ENCODE measurements around the gene AKR1E2.

AKR1E2 gene

DNA sequence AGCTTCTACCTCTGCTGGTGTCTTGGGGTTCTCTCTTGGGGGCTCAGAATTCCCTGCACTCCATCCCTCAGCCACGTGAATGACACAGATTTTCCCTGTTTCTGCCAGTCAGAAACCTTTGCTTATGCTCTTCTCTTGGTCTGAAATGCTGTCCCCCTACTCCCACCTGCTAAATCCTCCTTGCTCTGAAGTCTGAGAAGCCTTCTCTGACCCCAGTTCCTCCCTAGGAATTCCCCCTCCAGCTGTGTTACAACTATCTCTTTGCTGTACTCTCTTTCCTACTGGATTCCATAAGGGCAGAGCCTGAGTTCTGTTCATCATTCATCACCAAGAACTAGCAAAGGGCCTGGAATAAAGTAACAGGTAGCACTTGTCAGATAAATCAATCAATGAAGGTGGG, 33.6 kb upstream of the AKR1E2 start:
- no peak overlapping the region for H3K27ac ChIP-seq (ENCODE audit: low read depth, low read length)
- no peaks in the 10 kb centered on the region for H3K9me3 ChIP-seq (ENCODE audit: control insufficient read depth, insufficient read depth, low read length)
- no peak overlapping the region for H3K9ac ChIP-seq (ENCODE audit: low read depth, low read length)
- H3K27me3 ChIP-seq (ENCODE audit: control insufficient read depth, insufficient read depth, low read length), result no peaks in the 10 kb centered on the region
- no peaks in the 10 kb centered on the region for H3K4me1 ChIP-seq (ENCODE audit: control insufficient read depth, insufficient read depth, low read length)
- H3K4me3 ChIP-seq (ENCODE audit: low read depth, low read length), result no peak overlapping the region
- H3K36me3 ChIP-seq (ENCODE audit: control insufficient read depth, insufficient read depth, low read length), result no peaks in the 10 kb centered on the region

DNA sequence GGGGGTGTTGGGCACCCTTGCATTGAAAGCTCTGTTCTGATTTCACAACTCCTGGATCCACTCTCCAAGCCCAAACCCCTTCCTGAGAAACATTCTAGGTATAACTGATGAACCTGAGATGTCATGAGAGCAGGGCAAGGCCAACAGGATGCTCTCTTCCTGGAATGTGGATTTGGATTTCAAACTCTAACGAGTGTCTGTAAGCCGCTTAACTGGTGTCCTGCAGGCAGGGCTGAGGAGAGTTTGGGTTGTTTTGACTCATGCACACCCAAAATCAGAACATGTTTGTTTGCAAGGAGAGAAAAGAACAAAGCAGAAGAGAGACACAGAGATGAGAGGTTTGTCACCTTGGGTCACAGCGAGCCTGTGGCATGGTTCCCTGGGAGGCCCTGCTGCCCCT, 24.6 kb upstream of the AKR1E2 start:
- Histone ChIP-seq H3K9me3 (ENCODE audit: control insufficient read depth, insufficient read depth, low read length) (no peaks in the 10 kb centered on the region), H3K4me1 (ENCODE audit: control insufficient read depth, insufficient read depth, low read length) (no peaks in the 10 kb centered on the region), H3K4me3 (ENCODE audit: low read depth, low read length) (no peak overlapping the region), H3K36me3 (ENCODE audit: control insufficient read depth, insufficient read depth, low read length) (no peaks in the 10 kb centered on the region), H3K27ac (ENCODE audit: low read depth, low read length) (no peak overlapping the region), H3K27me3 (ENCODE audit: control insufficient read depth, insufficient read depth, low read length) (no peaks in the 10 kb centered on the region), H3K9ac (ENCODE audit: low read depth, low read length) (no peak overlapping the region)

DNA sequence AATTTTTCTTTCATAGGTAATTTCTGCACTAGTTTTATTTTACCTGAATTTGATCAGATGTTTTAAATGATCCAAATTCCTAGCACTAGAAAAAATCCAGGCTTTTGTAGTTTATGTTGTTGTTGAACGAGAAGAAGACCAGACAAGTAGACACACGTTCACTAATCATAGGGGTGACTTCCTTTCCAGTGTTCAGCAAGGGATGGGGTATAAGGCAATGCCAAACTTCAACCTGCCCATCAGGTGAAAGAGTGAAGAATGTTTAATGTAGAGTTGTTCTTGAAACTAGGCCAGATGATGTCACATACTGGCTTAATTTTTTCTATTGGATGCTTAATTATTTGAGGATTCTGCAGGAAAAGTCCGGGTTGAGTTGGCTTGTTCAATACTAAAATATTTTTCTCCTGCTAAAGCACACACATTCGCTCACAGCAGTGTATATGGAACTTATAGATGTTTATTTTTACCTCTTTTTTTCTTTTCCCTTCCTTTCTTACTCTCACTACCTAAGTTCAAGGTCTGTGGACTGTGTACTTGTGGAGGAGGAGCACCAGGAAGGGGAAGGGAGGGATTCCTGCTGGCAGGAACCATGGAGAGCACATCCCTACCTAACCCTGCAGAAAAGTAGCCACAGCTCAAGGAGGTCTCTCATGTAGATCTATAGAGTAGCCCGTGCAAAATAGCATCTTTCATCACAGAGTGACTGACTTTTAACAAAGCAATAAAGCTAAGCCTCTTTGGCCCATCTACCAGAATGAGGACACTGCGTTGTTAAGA, 23.1 kb upstream of the AKR1E2 start:
- Histone ChIP-seq H3K4me1 (ENCODE audit: control insufficient read depth, insufficient read depth, low read length) (no peaks in the 10 kb centered on the region), H3K27me3 (ENCODE audit: control insufficient read depth, insufficient read depth, low read length) (no peaks in the 10 kb centered on the region), H3K4me3 (ENCODE audit: low read depth, low read length) (no peak overlapping the region), H3K36me3 (ENCODE audit: control insufficient read depth, insufficient read depth, low read length) (no peaks in the 10 kb centered on the region), H3K9ac (ENCODE audit: low read depth, low read length) (no peak overlapping the region), H3K27ac (ENCODE audit: low read depth, low read length) (no peak overlapping the region), H3K9me3 (ENCODE audit: control insufficient read depth, insufficient read depth, low read length) (no peaks in the 10 kb centered on the region)

DNA sequence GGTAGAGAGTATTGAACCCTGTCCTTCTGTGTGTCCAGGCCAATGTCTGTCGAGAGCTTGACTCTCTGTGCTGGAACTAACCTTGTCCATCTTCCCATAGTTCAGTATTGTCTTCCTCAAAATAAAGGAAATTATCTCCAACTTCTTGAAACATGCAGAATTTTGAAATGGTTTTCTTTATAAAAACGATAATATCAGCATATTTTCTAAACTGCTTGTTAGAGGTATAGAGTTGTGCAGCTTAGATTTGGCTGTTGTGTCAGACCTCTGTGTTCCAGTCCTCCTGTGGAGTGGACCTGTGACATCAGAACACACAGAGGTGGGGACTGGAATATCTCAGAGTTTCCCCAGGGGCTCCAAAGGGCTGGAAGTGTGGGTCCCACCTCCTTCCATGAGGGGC, 22.2 kb upstream of the AKR1E2 start:
- no peak overlapping the region for H3K27ac ChIP-seq (ENCODE audit: low read depth, low read length)
- H3K27me3 ChIP-seq (ENCODE audit: control insufficient read depth, insufficient read depth, low read length), result no peaks in the 10 kb centered on the region
- H3K36me3 ChIP-seq (ENCODE audit: control insufficient read depth, insufficient read depth, low read length), result no peaks in the 10 kb centered on the region
- H3K4me1 ChIP-seq (ENCODE audit: control insufficient read depth, insufficient read depth, low read length), result no peaks in the 10 kb centered on the region; the same call in 1 of the 2 replicates
- H3K9me3 ChIP-seq (ENCODE audit: control insufficient read depth, insufficient read depth, low read length), result no peaks in the 10 kb centered on the region
- no peak overlapping the region for H3K9ac ChIP-seq (ENCODE audit: low read depth, low read length)
- no peak overlapping the region for H3K4me3 ChIP-seq (ENCODE audit: low read depth, low read length)

DNA sequence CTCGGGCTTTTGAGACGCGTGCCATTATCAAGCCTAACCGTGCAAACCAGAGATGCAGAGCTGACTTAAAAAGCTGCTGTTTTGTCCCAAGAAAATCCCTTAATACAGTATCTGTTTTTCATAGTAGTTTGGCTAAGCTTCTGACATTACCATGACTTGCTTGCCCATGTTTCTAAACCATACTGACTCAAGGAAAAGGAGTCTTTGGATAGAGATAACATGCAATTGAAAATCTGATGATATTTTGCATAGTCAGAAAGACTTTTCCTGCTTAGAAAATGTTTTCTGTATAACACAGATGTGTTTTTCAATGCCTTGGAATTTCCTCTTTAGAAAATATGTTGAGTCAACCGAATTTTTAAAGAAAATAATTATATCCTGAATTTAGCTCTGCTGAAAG, 21.5 kb upstream of the AKR1E2 start:
- no peaks in the 10 kb centered on the region for H3K9me3 ChIP-seq (ENCODE audit: control insufficient read depth, insufficient read depth, low read length)
- H3K4me3 ChIP-seq (ENCODE audit: low read depth, low read length), result no peak overlapping the region
- H3K27me3 ChIP-seq (ENCODE audit: control insufficient read depth, insufficient read depth, low read length), result no peaks in the 10 kb centered on the region
- H3K4me1 ChIP-seq (ENCODE audit: control insufficient read depth, insufficient read depth, low read length), result no peaks in the 10 kb centered on the region; the same call in 1 of the 2 replicates
- no peak overlapping the region for H3K27ac ChIP-seq (ENCODE audit: low read depth, low read length)
- H3K9ac ChIP-seq (ENCODE audit: low read depth, low read length), result no peak overlapping the region
- no peaks in the 10 kb centered on the region for H3K36me3 ChIP-seq (ENCODE audit: control insufficient read depth, insufficient read depth, low read length)

DNA sequence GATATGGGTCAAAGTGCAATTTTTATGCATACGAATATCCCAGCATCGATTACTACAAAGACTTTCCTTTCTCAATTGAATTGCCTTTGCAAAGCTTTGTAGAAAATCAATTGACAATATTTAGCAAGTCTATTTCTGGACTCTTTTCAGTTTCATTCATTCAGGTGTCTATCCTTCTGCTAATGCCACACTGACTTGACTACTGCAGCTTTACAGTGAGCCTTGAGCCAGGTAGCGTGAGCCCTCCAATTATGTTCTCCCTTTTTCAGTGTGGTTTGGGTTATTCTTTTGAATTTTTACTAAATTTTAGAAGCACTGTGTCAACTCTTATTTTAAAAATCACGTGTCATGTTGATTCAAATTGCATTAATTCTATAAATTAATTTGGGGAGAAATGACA, 19.5 kb upstream of the AKR1E2 start:
- Histone ChIP-seq H3K4me3 (ENCODE audit: low read depth, low read length) (no peak overlapping the region), H3K27me3 (ENCODE audit: control insufficient read depth, insufficient read depth, low read length) (no peaks in the 10 kb centered on the region), H3K9ac (ENCODE audit: low read depth, low read length) (no peak overlapping the region), H3K36me3 (ENCODE audit: control insufficient read depth, insufficient read depth, low read length) (no peaks in the 10 kb centered on the region), H3K9me3 (ENCODE audit: control insufficient read depth, insufficient read depth, low read length) (no peaks in the 10 kb centered on the region), H3K27ac (ENCODE audit: low read depth, low read length) (no peak overlapping the region), H3K4me1 (ENCODE audit: control insufficient read depth, insufficient read depth, low read length) (no peaks in the 10 kb centered on the region; the same call in 1 of the 2 replicates)

DNA sequence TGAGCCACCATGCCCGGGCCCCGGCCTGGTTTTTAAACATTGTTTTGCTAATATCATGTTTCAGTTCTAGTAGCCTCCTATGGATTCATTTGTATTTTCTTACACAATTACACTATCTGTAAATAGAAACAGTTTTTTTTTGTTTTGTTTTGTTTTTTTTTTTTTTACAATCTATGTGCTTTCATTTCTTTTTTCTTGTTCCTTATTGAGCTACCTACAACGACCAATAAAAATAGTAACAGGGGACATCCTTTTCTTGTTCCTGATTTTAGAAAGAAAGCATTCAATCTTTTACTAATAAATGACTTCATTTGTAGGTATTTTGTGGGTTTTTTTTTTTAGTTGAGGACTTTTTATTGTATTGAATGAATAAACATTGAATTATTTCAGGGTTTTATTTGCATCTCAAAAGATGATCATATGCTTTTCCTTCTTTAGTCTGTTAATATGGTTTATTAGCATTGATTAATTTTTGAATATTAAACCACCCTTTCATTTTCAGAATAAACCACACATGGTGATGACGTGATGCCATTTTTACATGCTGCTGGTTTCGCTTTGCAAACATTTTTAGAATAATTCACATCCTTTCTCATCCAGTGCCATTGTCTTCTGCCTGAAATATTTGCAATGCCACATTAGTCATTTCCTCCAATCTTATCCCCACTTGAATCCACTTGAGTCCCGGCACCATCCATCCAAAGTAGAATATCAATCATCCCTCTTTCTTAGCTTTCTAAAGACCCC, 18.1 kb upstream of the AKR1E2 start:
- no peaks in the 10 kb centered on the region; the same call in 1 of the 2 replicates for H3K4me1 ChIP-seq (ENCODE audit: control insufficient read depth, insufficient read depth, low read length)
- no peaks in the 10 kb centered on the region for H3K36me3 ChIP-seq (ENCODE audit: control insufficient read depth, insufficient read depth, low read length)
- no peak overlapping the region for H3K9ac ChIP-seq (ENCODE audit: low read depth, low read length)
- no peaks in the 10 kb centered on the region for H3K9me3 ChIP-seq (ENCODE audit: control insufficient read depth, insufficient read depth, low read length)
- H3K4me3 ChIP-seq (ENCODE audit: low read depth, low read length), result no peak overlapping the region
- H3K27ac ChIP-seq (ENCODE audit: low read depth, low read length), result no peak overlapping the region
- H3K27me3 ChIP-seq (ENCODE audit: control insufficient read depth, insufficient read depth, low read length), result no peaks in the 10 kb centered on the region

DNA sequence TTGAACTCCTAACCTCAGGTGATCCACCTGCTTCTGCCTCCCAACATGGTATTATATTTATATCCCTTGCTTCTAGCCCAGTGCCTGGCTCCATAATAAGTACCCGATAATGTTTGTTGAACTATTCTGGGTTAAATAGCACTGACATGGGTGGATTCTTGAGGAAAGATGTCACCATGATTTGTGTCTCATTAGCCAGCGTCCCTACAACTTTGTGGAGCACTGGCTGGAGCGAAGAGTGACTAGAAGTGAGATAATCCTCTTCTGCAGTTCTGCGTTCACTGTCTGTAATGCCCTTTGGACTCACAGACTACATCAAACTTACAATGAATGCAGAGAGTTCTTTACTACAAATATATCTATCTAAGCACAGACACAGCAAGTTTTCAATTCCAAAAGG, 16.9 kb upstream of the AKR1E2 start:
- Histone ChIP-seq H3K9ac (ENCODE audit: low read depth, low read length) (no peak overlapping the region), H3K9me3 (ENCODE audit: control insufficient read depth, insufficient read depth, low read length) (no peaks in the 10 kb centered on the region), H3K4me1 (ENCODE audit: control insufficient read depth, insufficient read depth, low read length) (no peaks in the 10 kb centered on the region; the same call in 1 of the 2 replicates), H3K27ac (ENCODE audit: low read depth, low read length) (no peak overlapping the region), H3K27me3 (ENCODE audit: control insufficient read depth, insufficient read depth, low read length) (no peaks in the 10 kb centered on the region), H3K4me3 (ENCODE audit: low read depth, low read length) (no peak overlapping the region), H3K36me3 (ENCODE audit: control insufficient read depth, insufficient read depth, low read length) (no peaks in the 10 kb centered on the region)

DNA sequence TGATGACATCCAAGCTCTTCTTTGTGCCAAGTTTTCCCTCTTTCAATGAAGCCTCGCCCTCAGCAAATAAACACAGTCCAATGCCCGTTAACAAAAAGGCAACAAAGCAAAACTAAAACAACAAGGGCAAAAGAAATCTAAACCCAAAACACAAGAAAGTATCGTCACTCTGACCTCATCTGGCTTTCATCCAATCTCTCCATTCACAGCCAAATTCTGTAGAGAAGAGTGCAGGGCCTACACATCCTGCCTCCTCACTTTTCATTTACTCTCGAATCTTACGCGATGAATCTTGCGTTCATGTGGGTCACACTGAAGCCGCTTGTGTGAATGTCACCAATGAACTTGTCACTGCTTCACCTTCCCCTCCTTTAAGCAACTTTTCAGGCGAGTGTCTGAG, 15.9 kb upstream of the AKR1E2 start:
- no peaks in the 10 kb centered on the region; the same call in 1 of the 2 replicates for H3K4me1 ChIP-seq (ENCODE audit: control insufficient read depth, insufficient read depth, low read length)
- no peaks in the 10 kb centered on the region for H3K27me3 ChIP-seq (ENCODE audit: control insufficient read depth, insufficient read depth, low read length)
- H3K27ac ChIP-seq (ENCODE audit: low read depth, low read length), result no peak overlapping the region
- H3K9me3 ChIP-seq (ENCODE audit: control insufficient read depth, insufficient read depth, low read length), result no peaks in the 10 kb centered on the region
- H3K4me3 ChIP-seq (ENCODE audit: low read depth, low read length), result no peak overlapping the region
- H3K36me3 ChIP-seq (ENCODE audit: control insufficient read depth, insufficient read depth, low read length), result no peaks in the 10 kb centered on the region
- no peak overlapping the region for H3K9ac ChIP-seq (ENCODE audit: low read depth, low read length)

DNA sequence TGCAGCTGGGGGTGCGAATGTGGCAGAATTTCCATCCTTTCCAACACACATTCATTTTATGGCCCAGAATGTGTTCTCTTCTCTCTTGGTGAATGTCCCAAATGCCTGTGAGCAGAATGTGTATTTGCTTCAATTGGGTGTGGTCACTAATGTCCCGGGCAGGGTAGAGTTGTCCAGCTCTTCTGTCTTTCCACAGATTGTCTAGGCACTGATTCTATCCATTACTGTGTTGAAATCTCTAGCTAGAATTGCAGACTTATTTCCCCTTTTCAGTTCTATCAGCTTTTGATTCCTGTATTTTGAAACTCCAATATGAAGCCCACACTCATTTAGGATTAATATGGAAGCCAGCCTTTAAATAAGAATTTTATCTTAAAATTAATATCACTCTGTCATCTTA, 14.0 kb upstream of the AKR1E2 start:
- no peak overlapping the region for H3K4me3 ChIP-seq (ENCODE audit: low read depth, low read length)
- H3K9me3 ChIP-seq (ENCODE audit: control insufficient read depth, insufficient read depth, low read length), result no peaks in the 10 kb centered on the region
- no peaks in the 10 kb centered on the region for H3K36me3 ChIP-seq (ENCODE audit: control insufficient read depth, insufficient read depth, low read length)
- no peaks in the 10 kb centered on the region; the same call in 1 of the 2 replicates for H3K4me1 ChIP-seq (ENCODE audit: control insufficient read depth, insufficient read depth, low read length)
- H3K9ac ChIP-seq (ENCODE audit: low read depth, low read length), result no peak overlapping the region
- H3K27ac ChIP-seq (ENCODE audit: low read depth, low read length), result no peak overlapping the region
- H3K27me3 ChIP-seq (ENCODE audit: control insufficient read depth, insufficient read depth, low read length), result no peaks in the 10 kb centered on the region

DNA sequence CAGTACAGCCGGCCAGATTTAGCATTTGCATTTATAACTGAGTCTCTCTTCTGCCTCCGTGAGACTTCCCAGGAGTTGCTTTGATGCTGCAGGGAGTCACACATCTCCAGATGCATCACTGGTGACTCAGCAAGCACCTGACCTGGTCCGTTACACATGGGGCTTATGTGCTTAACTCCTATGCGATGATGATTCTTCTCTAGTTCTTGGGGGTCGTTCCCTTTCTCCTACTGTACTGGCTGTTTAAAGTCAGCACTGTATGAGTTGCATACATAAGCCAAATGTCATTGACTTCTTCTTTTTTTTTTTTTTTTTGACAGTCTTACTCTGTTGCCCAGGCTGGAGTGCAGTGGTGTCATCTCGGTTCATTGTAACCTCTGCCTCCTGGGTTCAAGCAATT, 13.0 kb upstream of the AKR1E2 start:
- Histone ChIP-seq H3K36me3 (ENCODE audit: control insufficient read depth, insufficient read depth, low read length) (no peaks in the 10 kb centered on the region), H3K9ac (ENCODE audit: low read depth, low read length) (no peak overlapping the region), H3K27me3 (ENCODE audit: control insufficient read depth, insufficient read depth, low read length) (no peaks in the 10 kb centered on the region), H3K4me3 (ENCODE audit: low read depth, low read length) (no peak overlapping the region), H3K27ac (ENCODE audit: low read depth, low read length) (no peak overlapping the region), H3K4me1 (ENCODE audit: control insufficient read depth, insufficient read depth, low read length) (no peaks in the 10 kb centered on the region; the same call in 1 of the 2 replicates), H3K9me3 (ENCODE audit: control insufficient read depth, insufficient read depth, low read length) (no peaks in the 10 kb centered on the region)

Data from HUES48 (cell line).